GM12878 (cell line): ENCODE measurements around the gene PASK. TPM values are rescaled to one million over a fixed set of nuclear protein-coding genes. Genes with fewer than 3 reads are reported as not detected.

Source experiments
- BHLHE40 ChIP-seq, 2 experiments: fragments of 450-650 bp in 1 of 2; IDR thresholded peaks; 2 replicates each; pipeline ENCODE4 v1.6.1; 2011 to 2017; ENCODE audit warnings: low read depth in 2 of 2, borderline replicate concordance in 1 of 2, improper control_type of control experiment in 1 of 2, low read length in 1 of 2, mild to moderate bottlenecking in 1 of 2
- BMI1 ChIP-seq: fragments of 450-650 bp; IDR thresholded peaks from 2 replicates; pipeline ENCODE4 v1.6.1; 2016; ENCODE audit warnings: mild to moderate bottlenecking, moderate library complexity, borderline replicate concordance
- CBFB ChIP-seq: IDR thresholded peaks from 2 replicates; pipeline ENCODE4 v1.6.1; 2016; ENCODE audit warnings: antibody characterized with exemption, low read depth
- CBX3 ChIP-seq: fragments of 200-600 bp; sonication (generic); IDR thresholded peaks from 2 replicates; pipeline ENCODE4 v1.6.1; 2016; ENCODE audit warnings: low read depth, borderline replicate concordance
- CEBPB ChIP-seq, 2 experiments: fragments of 150-350 bp in 1 of 2; IDR thresholded peaks; 2 replicates each; pipeline ENCODE4 v1.6.1; 2012 to 2014; ENCODE audit warnings: low read depth in 2 of 2, low read length in 2 of 2, borderline replicate concordance in 1 of 2, inconsistent platforms in 1 of 2
- HDAC2 ChIP-seq: fragments of 200-600 bp; sonication (generic); IDR thresholded peaks from 2 replicates; pipeline ENCODE4 v1.6.1; 2017
- KDM1A ChIP-seq: fragments of 200-600 bp; sonication (generic); IDR thresholded peaks from 2 replicates; pipeline ENCODE4 v1.6.1; 2016; ENCODE audit warnings: borderline replicate concordance
- NR2C1 ChIP-seq: fragments of 450-650 bp; IDR thresholded peaks from 2 replicates; pipeline ENCODE4 v1.6.1; 2017; ENCODE audit warnings: antibody characterized with exemption, mild to moderate bottlenecking, moderate library complexity
- PAX8 ChIP-seq: fragments of 450-650 bp; IDR thresholded peaks from 2 replicates; pipeline ENCODE4 v1.6.1; 2017; ENCODE audit warnings: mild to moderate bottlenecking, moderate library complexity
- PML ChIP-seq: IDR thresholded peaks from 2 replicates; pipeline ENCODE4 v1.6.1; 2012; ENCODE audit warnings: low read length, inconsistent platforms
- RB1 ChIP-seq: fragments of 450-650 bp; formaldehyde crosslinking; IDR thresholded peaks from 2 replicates; pipeline ENCODE4 v1.6.1; 2017; ENCODE audit warnings: mild to moderate bottlenecking, borderline replicate concordance
- RELA ChIP-seq: fragments of 450-650 bp; IDR thresholded peaks from 2 replicates; pipeline ENCODE4 v1.8.0; 2014; ENCODE audit warnings: borderline replicate concordance; ENCODE audit not compliant: partially characterized antibody
- SIX5 ChIP-seq: IDR thresholded peaks from 2 replicates; pipeline ENCODE4 v1.6.1; 2011; ENCODE audit warnings: mild to moderate bottlenecking, low read depth, low read length, moderate library complexity; ENCODE audit not compliant: severe bottlenecking
- SMARCA5 ChIP-seq: fragments of 450-650 bp; IDR thresholded peaks from 2 replicates; pipeline ENCODE4 v1.6.1; 2017; ENCODE audit warnings: mild to moderate bottlenecking
- ZBTB11 ChIP-seq: fragments of 450-650 bp; formaldehyde crosslinking; IDR thresholded peaks from 2 replicates; pipeline ENCODE4 v1.5.0; 2022; ENCODE audit warnings: mild to moderate bottlenecking, missing genetic modification characterization
- ZNF274 ChIP-seq: IDR thresholded peaks from one replicate; pipeline ENCODE4 v1.8.0; 2011; ENCODE audit not compliant: insufficient read length, insufficient read depth
- ZNF687 ChIP-seq: fragments of 450-650 bp; IDR thresholded peaks from 2 replicates; pipeline ENCODE4 v1.6.1; 2017; ENCODE audit warnings: mild to moderate bottlenecking, moderate library complexity
- ZSCAN29 ChIP-seq: fragments of 450-650 bp; IDR thresholded peaks from 2 replicates; pipeline ENCODE4 v1.6.1; 2017; ENCODE audit warnings: mild to moderate bottlenecking, moderate library complexity
- polyA plus RNA-seq, 11 experiments: library from polyadenylated mRNA; depleted of rRNA in 4 of 11; unstranded in 6 of 11; stranded (reverse) in 5 of 11; fragments of >200 nt; fragmentation: Nextera tagmentation in 4 of 11; fragmentation: Illumina TruSeq in 1 of 11; extraction: Ambion mirVana in 4 of 11; extraction: Trizol in 1 of 11; gene quantifications; 1 replicate in 1 of 11; 2 replicates in 10 of 11; pipeline versions ENCODE4 v1.2.1 to v1.2.3, GENCODE V29; 2011 to 2016; ENCODE audit warnings: inconsistent platforms in 2 of 11, missing spikeins in 2 of 11, low read depth in 1 of 11
- total RNA-seq, 4 experiments: library from RNA; depleted of rRNA in 3 of 4; stranded (reverse); fragments of >200 nt in 3 of 4; fragmentation: Illumina TruSeq in 1 of 4; extraction: Trizol in 1 of 4; gene quantifications; 2 replicates each; pipeline versions ENCODE4 v1.2.1 to v1.2.3, GENCODE V29; 2013 to 2021
- TF ChIP-seq, protein P1 (sequence below): fragments of 450-650 bp; IDR thresholded peaks from 2 replicates; pipeline ENCODE4 v1.6.1; 2017; ENCODE audit warnings: mild to moderate bottlenecking, moderate library complexity

PASK gene
- total and polyA plus RNA-seq, 10 of the 15 experiments (the other 5 are each of a cell fraction or from before 2014, with no cell fraction given) = 9.6 to 62.2 (median 28.5) TPM

- TF ChIP-seq KDM1A (no peak), CEBPB (IDR thresholded peaks at IDR 0.05; ENCODE audit: borderline replicate concordance in 1 of 2, low read depth in 2 of 2, low read length in 2 of 2) (no peak), BMI1 (no peak), NR2C1 (0 out of 2 replicates have a peak, but pooled peaks have one; percentile 8), CBFB (peak; percentile 51; the same call in 1 of the 2 replicates), ZSCAN29 (no peak), RB1 (no peak), ZNF274 (no peak), SMARCA5 (no peak), ZNF687 (peak; percentile 75; the same call in 1 of the 2 replicates), CBX3 (no peak), PML (no peak), ZBTB11 (CRISPR knock-in tag) (no peak), BHLHE40 (IDR thresholded peaks at IDR 0.05; ENCODE audit: borderline replicate concordance in 1 of 2, low read depth in 2 of 2, low read length in 1 of 2) (peak; percentile 85 to 89), HDAC2 (no peak), RELA (peak; percentile 13), SIX5 (no peak), PAX8 (no peak)
- TF ChIP-seq, protein P1, sequence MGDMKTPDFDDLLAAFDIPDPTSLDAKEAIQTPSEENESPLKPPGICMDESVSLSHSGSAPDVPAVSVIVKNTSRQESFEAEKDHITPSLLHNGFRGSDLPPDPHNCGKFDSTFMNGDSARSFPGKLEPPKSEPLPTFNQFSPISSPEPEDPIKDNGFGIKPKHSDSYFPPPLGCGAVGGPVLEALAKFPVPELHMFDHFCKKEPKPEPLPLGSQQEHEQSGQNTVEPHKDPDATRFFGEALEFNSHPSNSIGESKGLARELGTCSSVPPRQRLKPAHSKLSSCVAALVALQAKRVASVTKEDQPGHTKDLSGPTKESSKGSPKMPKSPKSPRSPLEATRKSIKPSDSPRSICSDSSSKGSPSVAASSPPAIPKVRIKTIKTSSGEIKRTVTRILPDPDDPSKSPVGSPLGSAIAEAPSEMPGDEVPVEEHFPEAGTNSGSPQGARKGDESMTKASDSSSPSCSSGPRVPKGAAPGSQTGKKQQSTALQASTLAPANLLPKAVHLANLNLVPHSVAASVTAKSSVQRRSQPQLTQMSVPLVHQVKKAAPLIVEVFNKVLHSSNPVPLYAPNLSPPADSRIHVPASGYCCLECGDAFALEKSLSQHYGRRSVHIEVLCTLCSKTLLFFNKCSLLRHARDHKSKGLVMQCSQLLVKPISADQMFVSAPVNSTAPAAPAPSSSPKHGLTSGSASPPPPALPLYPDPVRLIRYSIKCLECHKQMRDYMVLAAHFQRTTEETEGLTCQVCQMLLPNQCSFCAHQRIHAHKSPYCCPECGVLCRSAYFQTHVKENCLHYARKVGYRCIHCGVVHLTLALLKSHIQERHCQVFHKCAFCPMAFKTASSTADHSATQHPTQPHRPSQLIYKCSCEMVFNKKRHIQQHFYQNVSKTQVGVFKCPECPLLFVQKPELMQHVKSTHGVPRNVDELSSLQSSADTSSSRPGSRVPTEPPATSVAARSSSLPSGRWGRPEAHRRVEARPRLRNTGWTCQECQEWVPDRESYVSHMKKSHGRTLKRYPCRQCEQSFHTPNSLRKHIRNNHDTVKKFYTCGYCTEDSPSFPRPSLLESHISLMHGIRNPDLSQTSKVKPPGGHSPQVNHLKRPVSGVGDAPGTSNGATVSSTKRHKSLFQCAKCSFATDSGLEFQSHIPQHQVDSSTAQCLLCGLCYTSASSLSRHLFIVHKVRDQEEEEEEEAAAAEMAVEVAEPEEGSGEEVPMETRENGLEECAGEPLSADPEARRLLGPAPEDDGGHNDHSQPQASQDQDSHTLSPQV = 0 out of 2 replicates have a peak, but pooled peaks have one; percentile 5
Observed at GRCh38 chr2:241129086-241129871, 20.0 kb downstream of the PASK start (continued).
